Tibial artery (tissue), 4 donors: ENCODE data around the gene AZU1.
A peak's percentile ranks its signal among the peaks of the same experiment; 100 is the strongest.

ENCODE experiments used
- DNase-seq, 2 donors: peaks; one replicate each; pipeline ENCODE4 v3.0.0-alpha.2; 2019
- H3K27ac ChIP-seq, 2 donors: fragments of 200-600 bp; sonication (generic) in 1 of 2; 1 replicate in 1 of 2; 2 replicates in 1 of 2; pipeline ENCODE4 v1.5.1; 2018 to 2019; ENCODE audit warnings: mild to moderate bottlenecking in 1 of 2
- H3K27me3 ChIP-seq, 2 donors: fragments of 200-600 bp; sonication (generic) in 1 of 2; one replicate each; pipeline versions ENCODE4 v1.5.1 to v1.6.0; 2016 to 2019
- H3K36me3 ChIP-seq, 3 donors: fragments of 200-600 bp; sonication (generic) in 2 of 3; one replicate each; pipeline ENCODE4 v1.5.1; 2016 to 2019; ENCODE audit warnings: mild to moderate bottlenecking in 2 of 3
- H3K4me1 ChIP-seq, 4 donors: fragments of 200-600 bp; sonication (generic) in 2 of 4; 1 replicate in 3 of 4; 2 replicates in 1 of 4; pipeline ENCODE4 v1.5.1; 2016 to 2019
- H3K4me3 ChIP-seq, 2 donors: fragments of 200-600 bp; sonication (generic) in 1 of 2; 1 replicate in 1 of 2; 2 replicates in 1 of 2; pipeline ENCODE4 v1.5.1; 2018 to 2019; ENCODE audit warnings: mild to moderate bottlenecking in 2 of 2
- H3K9me3 ChIP-seq, 3 donors: fragments of 200-600 bp; sonication (generic) in 1 of 3; one replicate each; pipeline ENCODE4 v1.5.1; 2016 to 2019
- CTCF ChIP-seq, 2 experiments: fragments of 200-600 bp in 1 of 2; fragments of 450-650 bp in 1 of 2; IDR thresholded peaks; one replicate each; pipeline ENCODE4 v1.5.1; 2017 to 2019; ENCODE audit warnings: antibody characterized with exemption in 2 of 2, mild to moderate bottlenecking in 1 of 2, moderate library complexity in 1 of 2
- intact Hi-C: fragments of 100-400 bp; cut with DNase I; formaldehyde crosslinking; loops from one replicate; pipeline ENCODE4 v1.15.0; 2023; ENCODE audit warnings: low total_unique reads

AZU1 gene

GRCh38 chr19:861756-862580 lies 34.3 kb downstream of the AZU1 start:
- no peak for DNase-seq
- Histone ChIP-seq H3K27ac (no peak overlapping the region), H3K9me3 (no peaks in the 10 kb centered on the region), H3K27me3 (peaks cover 0 to 50% of the 10 kb centered on the region in 2 donors), H3K4me3 (no peak overlapping the region), H3K36me3 (peaks cover 0 to 2% (median 0%) of the 10 kb centered on the region in 3 donors), H3K4me1 (peaks cover 0 to 31% (median 18%) of the 10 kb centered on the region in 4 donors)
- intact Hi-C loops = no loop called here
- no peak for TF ChIP-seq CTCF (IDR thresholded peaks at IDR 0.05)

GRCh38 chr19:862581-863314 lies 35.1 kb downstream of the AZU1 start:
- DNase-seq = peak in 1 of 2 donors; percentile 80
- Histone ChIP-seq H3K36me3 (peaks cover under 1 to 10% (median 5%) of the 10 kb centered on the region in 3 donors), H3K27me3 (peaks cover 0 to 48% of the 10 kb centered on the region in 2 donors), H3K27ac (no peak overlapping the region), H3K4me1 (peaks cover 0 to 31% (median 18%) of the 10 kb centered on the region in 4 donors), H3K9me3 (no peaks in the 10 kb centered on the region), H3K4me3 (no peak overlapping the region)
- intact Hi-C loops = no loop called here
- TF ChIP-seq CTCF (IDR thresholded peaks at IDR 0.05) = no peak

- H3K36me3 ChIP-seq = peaks cover 5 to 15% (median 10%) of the 10 kb centered on the region in 3 donors
- no peak for DNase-seq
- peaks cover 0 to 46% of the 10 kb centered on the region in 2 donors for H3K27me3 ChIP-seq
- no peak for TF ChIP-seq CTCF (IDR thresholded peaks at IDR 0.05)
- H3K4me3 ChIP-seq = no peak overlapping the region
- peaks cover 0 to 31% (median 18%) of the 10 kb centered on the region in 4 donors for H3K4me1 ChIP-seq
- H3K9me3 ChIP-seq = no peaks in the 10 kb centered on the region
- H3K27ac ChIP-seq = no peak overlapping the region
- intact Hi-C loops = no loop called here
These were observed 35.6 kb downstream of the AZU1 start for GRCh38 chr19:863315-863620.

GRCh38 chr19:866769-867300 lies 39.2 kb downstream of the AZU1 start:
- Histone ChIP-seq H3K27me3 (peaks cover 0 to 13% of the 10 kb centered on the region in 2 donors), H3K36me3 (peaks cover 14 to 49% (median 33%) of the 10 kb centered on the region in 3 donors), H3K4me1 (peaks cover 0 to 32% (median 16%) of the 10 kb centered on the region in 4 donors), H3K9me3 (no peaks in the 10 kb centered on the region), H3K4me3 (no peak overlapping the region), H3K27ac (no peak overlapping the region)
- no peak for DNase-seq
- no peak for TF ChIP-seq CTCF (IDR thresholded peaks at IDR 0.05)
- intact Hi-C loops = no loop called here

GRCh38 chr19:867301-867793 lies 39.7 kb downstream of the AZU1 start:
- no peak for DNase-seq

More at GRCh38 chr19:867301-867793, 39.7 kb downstream of the AZU1 start:
- Histone ChIP-seq H3K9me3 (no peaks in the 10 kb centered on the region), H3K36me3 (peaks cover 14 to 54% (median 33%) of the 10 kb centered on the region in 3 donors), H3K4me1 (peaks cover 0 to 27% (median 16%) of the 10 kb centered on the region in 4 donors), H3K4me3 (no peak overlapping the region), H3K27me3 (peaks cover 0 to 7% of the 10 kb centered on the region in 2 donors), H3K27ac (no peak overlapping the region)
- TF ChIP-seq CTCF (IDR thresholded peaks at IDR 0.05) = no peak
- intact Hi-C loops = no loop called here
